GM23338 (cell line): Measurements from ENCODE around the gene FAM110A. TPM values are rescaled to one million over a fixed set of nuclear protein-coding genes. Genes with fewer than 3 reads are reported as not detected.

ENCODE experiments used
- ATAC-seq: fragments of 200-7000 bp; cut with Tn5 transposase; 3 replicates; pipeline ENCODE4 v1.9.1; 2020
- DNase-seq: peaks from one replicate; pipeline ENCODE4 v3.0.0-alpha.2; 2015; ENCODE audit warnings: low spot score
- H2AFZ ChIP-seq: fragments of 200-600 bp; sonication (generic); 2 replicates; pipeline ENCODE4 v1.8.0; 2016; ENCODE audit warnings: antibody characterized with exemption, mild to moderate bottlenecking, moderate library complexity
- H3F3A ChIP-seq: fragments of 200-600 bp; sonication (generic); replicated peaks from 2 replicates; pipeline ENCODE4 v1.8.0; 2017; ENCODE audit warnings: antibody characterized with exemption, mixed run types, low read depth
- H3K27ac ChIP-seq: fragments of 200-600 bp; sonication (generic); 2 replicates; pipeline ENCODE4 v1.6.1; 2016; ENCODE audit warnings: low read depth
- H3K27me3 ChIP-seq: fragments of 200-600 bp; sonication (generic); 2 replicates; pipeline ENCODE4 v1.8.0; 2016; ENCODE audit warnings: mild to moderate bottlenecking, mixed run types, moderate library complexity; ENCODE audit not compliant: insufficient read depth
- H3K36me3 ChIP-seq: fragments of 200-600 bp; sonication (generic); 2 replicates; pipeline ENCODE4 v1.8.0; 2016; ENCODE audit warnings: mild to moderate bottlenecking; ENCODE audit not compliant: insufficient read depth
- H3K4me1 ChIP-seq: fragments of 200-600 bp; sonication (generic); 2 replicates; pipeline ENCODE4 v1.8.0; 2016; ENCODE audit warnings: mild to moderate bottlenecking, moderate library complexity; ENCODE audit not compliant: insufficient read depth
- H3K4me2 ChIP-seq: fragments of 200-600 bp; sonication (generic); 2 replicates; pipeline ENCODE4 v1.7.1; 2017; ENCODE audit warnings: mixed run types
- H3K4me3 ChIP-seq: fragments of 200-600 bp; sonication (generic); 2 replicates; pipeline ENCODE4 v1.6.1; 2016; ENCODE audit warnings: mixed run types
- H3K79me2 ChIP-seq: fragments of 200-600 bp; sonication (generic); replicated peaks from 2 replicates; pipeline ENCODE4 v1.8.0; 2017; ENCODE audit warnings: mild to moderate bottlenecking; ENCODE audit not compliant: insufficient read depth
- H3K9me2 ChIP-seq: fragments of 200-600 bp; sonication (generic); 2 replicates; pipeline ENCODE4 v1.8.0; 2017; ENCODE audit not compliant: insufficient read depth
- H4K20me1 ChIP-seq: fragments of 200-600 bp; sonication (generic); replicated peaks from 2 replicates; pipeline ENCODE4 v1.8.0; 2017; ENCODE audit warnings: mild to moderate bottlenecking; ENCODE audit not compliant: insufficient read depth
- H3K27ac Mint-ChIP-seq: 2 replicates; pipeline ENCODE4 v1.8.0; 2020; ENCODE audit warnings: inconsistent platforms, mild to moderate bottlenecking, moderate library complexity, mixed read lengths
- H3K27me3 Mint-ChIP-seq: 3 replicates; pipeline ENCODE4 v1.8.0; 2022; ENCODE audit warnings: low read depth, mild to moderate bottlenecking, moderate library complexity, mixed read lengths, inconsistent platforms; ENCODE audit not compliant: insufficient read depth, poor library complexity
- H3K36me3 Mint-ChIP-seq: 3 replicates; pipeline ENCODE4 v1.8.0; 2021; ENCODE audit warnings: low read depth, mild to moderate bottlenecking, inconsistent platforms, moderate library complexity, mixed read lengths
- H3K4me1 Mint-ChIP-seq: 3 replicates; pipeline ENCODE4 v1.8.0; 2020; ENCODE audit warnings: mild to moderate bottlenecking, inconsistent platforms, mixed read lengths
- H3K4me3 Mint-ChIP-seq: 3 replicates; pipeline ENCODE4 v1.8.0; 2021; ENCODE audit warnings: moderate library complexity, mild to moderate bottlenecking, inconsistent platforms, mixed read lengths
- H3K9me3 Mint-ChIP-seq: 3 replicates; pipeline ENCODE4 v1.8.0; 2020; ENCODE audit warnings: moderate library complexity, mild to moderate bottlenecking, inconsistent platforms, mixed read lengths
- CREB1 ChIP-seq: fragments of 250-450 bp; sonication (Bioruptor Pico); IDR thresholded peaks from 2 replicates; pipeline ENCODE4 v1.5.0; 2020; ENCODE audit warnings: low read depth, mild to moderate bottlenecking, moderate library complexity
- EZH2 ChIP-seq: fragments of 200-600 bp; sonication (generic); IDR thresholded peaks from one replicate; pipeline ENCODE4 v1.8.0; 2017; ENCODE audit warnings: antibody characterized with exemption, mild to moderate bottlenecking, low read depth; ENCODE audit not compliant: unreplicated experiment
- EZH2phosphoT487 ChIP-seq: fragments of 200-600 bp; sonication (generic); IDR thresholded peaks from one replicate; pipeline ENCODE4 v1.8.1; 2018; ENCODE audit warnings: antibody characterized with exemption; ENCODE audit not compliant: unreplicated experiment
- JUNB ChIP-seq: IDR thresholded peaks from one replicate; pipeline ENCODE4 v1.6.1; 2016; ENCODE audit warnings: antibody characterized with exemption; ENCODE audit not compliant: unreplicated experiment
- NANOG ChIP-seq: IDR thresholded peaks from 2 replicates; pipeline ENCODE4 v1.6.1; 2016; ENCODE audit warnings: antibody characterized with exemption, borderline replicate concordance
- POLR2AphosphoS5 ChIP-seq: IDR thresholded peaks from 2 replicates; pipeline ENCODE4 v1.6.1; 2016; ENCODE audit warnings: antibody characterized with exemption, low read depth
- STAT1 ChIP-seq: IDR thresholded peaks from one replicate; pipeline ENCODE4 v1.6.1; 2016; ENCODE audit warnings: antibody characterized with exemption; ENCODE audit not compliant: unreplicated experiment
- ZNF114 ChIP-seq: fragments of 250-450 bp; sonication (Bioruptor Pico); IDR thresholded peaks from 2 replicates; pipeline ENCODE4 v1.5.0; 2020; ENCODE audit warnings: mild to moderate bottlenecking, moderate library complexity
- ZNF331 ChIP-seq: fragments of 250-450 bp; sonication (Bioruptor Pico); IDR thresholded peaks from 2 replicates; pipeline ENCODE4 v1.5.0; 2020; ENCODE audit warnings: low read depth, mild to moderate bottlenecking, moderate library complexity
- polyA plus RNA-seq: library from polyadenylated mRNA; unstranded; fragments of >200 nt; fragmentation: Nextera tagmentation; extraction: Ambion mirVana; gene quantifications from 2 replicates; pipeline ENCODE4 v1.2.1, GENCODE V29; 2016
- total RNA-seq: library from RNA; depleted of rRNA; stranded (reverse); fragments of >200 nt; shearing (Covaris generic); gene quantifications from 2 replicates; pipeline ENCODE4 v1.2.3, GENCODE V29; 2014
- TF ChIP-seq, protein P1 (sequence below): IDR thresholded peaks from 2 replicates; pipeline ENCODE4 v1.6.1; 2016; ENCODE audit warnings: antibody characterized with exemption
- TF ChIP-seq, protein P2 (sequence below), 2 experiments: fragments of 200-600 bp in 1 of 2; sonication (generic) in 1 of 2; conservative IDR thresholded peaks; 2 replicates each; pipeline versions ENCODE4 v1.5.1 to v1.6.1; 2016 to 2017; ENCODE audit warnings: antibody characterized with exemption in 2 of 2, low read depth in 2 of 2, mild to moderate bottlenecking in 2 of 2, moderate library complexity in 1 of 2
- TF ChIP-seq, protein P3 (sequence below): IDR thresholded peaks from one replicate; pipeline ENCODE4 v1.6.1; 2018; ENCODE audit warnings: antibody characterized with exemption; ENCODE audit not compliant: unreplicated experiment
- TF ChIP-seq, protein P4 (sequence below): fragments of 250-450 bp; sonication (Bioruptor Pico); IDR thresholded peaks from 2 replicates; pipeline ENCODE4 v1.5.0; 2020; ENCODE audit warnings: mild to moderate bottlenecking, moderate library complexity

FAM110A gene
- total and polyA plus RNA-seq, 2 experiments from 2014 or later: 10.7 to 13.7 TPM

DNA sequence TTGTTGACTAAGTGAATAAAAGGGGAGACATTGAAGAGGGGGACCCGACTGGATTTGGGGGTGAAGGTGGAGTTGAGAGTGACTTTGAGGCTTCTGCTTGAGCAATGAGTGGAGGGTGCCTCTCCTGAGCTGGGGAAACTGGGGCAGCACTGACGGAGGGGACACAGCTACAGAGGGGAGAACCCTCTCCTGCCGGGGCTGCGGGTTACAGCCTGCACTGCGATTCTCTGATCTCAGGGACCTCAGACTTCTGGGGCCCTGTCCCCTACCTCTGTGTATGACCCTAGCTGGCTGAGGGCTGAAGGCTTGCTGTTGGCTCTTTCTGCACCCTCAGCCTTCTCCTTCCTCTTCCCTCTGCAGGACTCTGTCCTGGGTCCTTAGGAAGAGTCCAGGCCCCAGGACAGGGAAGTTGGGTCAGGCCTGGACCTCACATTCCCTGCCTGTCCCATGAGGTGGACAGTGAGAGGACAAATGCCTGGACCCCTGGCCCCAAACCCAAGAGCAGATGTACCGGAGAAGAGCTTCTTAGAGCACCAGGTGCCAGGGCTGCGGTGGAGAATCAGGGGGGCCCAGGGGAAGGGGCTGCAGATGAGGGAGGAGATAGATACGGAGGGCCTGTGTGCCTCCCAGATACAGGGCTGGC is 13.7 kb upstream of the FAM110A start:
- H3K27me3 ChIP-seq: no peaks in the 10 kb centered on the region
- DNase-seq: peak; percentile 6
- ATAC-seq: no peak
- H2AFZ ChIP-seq: no peak overlapping the region
- no peak overlapping the region for H3K4me3 ChIP-seq
- no peaks in the 10 kb centered on the region for H3K79me2 ChIP-seq
- H3K4me1 ChIP-seq: no peaks in the 10 kb centered on the region
- no peaks in the 10 kb centered on the region for H4K20me1 ChIP-seq
- no peak overlapping the region for H3K4me2 ChIP-seq
- Mint-ChIP-seq H3K4me3 (no peak overlapping the region; the same call in 2 of the 3 replicates), H3K9me3 (peaks cover 5% of the 10 kb centered on the region; the same call in 2 of the 3 replicates), H3K4me1 (peaks cover 2% of the 10 kb centered on the region), H3K27me3 (peaks cover 20% of the 10 kb centered on the region), H3K36me3 (peaks cover 3% of the 10 kb centered on the region; the same call in 1 of the 3 replicates), H3K27ac (no peak overlapping the region)
- no peak for TF ChIP-seq ZNF114 (CRISPR knock-in tag)
- no peak for TF ChIP-seq EZH2
- no peak for TF ChIP-seq NANOG
- TF ChIP-seq ZNF331 (CRISPR knock-in tag): no peak
- no peak for TF ChIP-seq JUNB
- TF ChIP-seq, protein P1, sequence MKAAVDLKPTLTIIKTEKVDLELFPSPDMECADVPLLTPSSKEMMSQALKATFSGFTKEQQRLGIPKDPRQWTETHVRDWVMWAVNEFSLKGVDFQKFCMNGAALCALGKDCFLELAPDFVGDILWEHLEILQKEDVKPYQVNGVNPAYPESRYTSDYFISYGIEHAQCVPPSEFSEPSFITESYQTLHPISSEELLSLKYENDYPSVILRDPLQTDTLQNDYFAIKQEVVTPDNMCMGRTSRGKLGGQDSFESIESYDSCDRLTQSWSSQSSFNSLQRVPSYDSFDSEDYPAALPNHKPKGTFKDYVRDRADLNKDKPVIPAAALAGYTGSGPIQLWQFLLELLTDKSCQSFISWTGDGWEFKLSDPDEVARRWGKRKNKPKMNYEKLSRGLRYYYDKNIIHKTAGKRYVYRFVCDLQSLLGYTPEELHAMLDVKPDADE: no peak
- no peak for TF ChIP-seq POLR2AphosphoS5
- TF ChIP-seq EZH2phosphoT487: no peak
- TF ChIP-seq, protein P2, sequence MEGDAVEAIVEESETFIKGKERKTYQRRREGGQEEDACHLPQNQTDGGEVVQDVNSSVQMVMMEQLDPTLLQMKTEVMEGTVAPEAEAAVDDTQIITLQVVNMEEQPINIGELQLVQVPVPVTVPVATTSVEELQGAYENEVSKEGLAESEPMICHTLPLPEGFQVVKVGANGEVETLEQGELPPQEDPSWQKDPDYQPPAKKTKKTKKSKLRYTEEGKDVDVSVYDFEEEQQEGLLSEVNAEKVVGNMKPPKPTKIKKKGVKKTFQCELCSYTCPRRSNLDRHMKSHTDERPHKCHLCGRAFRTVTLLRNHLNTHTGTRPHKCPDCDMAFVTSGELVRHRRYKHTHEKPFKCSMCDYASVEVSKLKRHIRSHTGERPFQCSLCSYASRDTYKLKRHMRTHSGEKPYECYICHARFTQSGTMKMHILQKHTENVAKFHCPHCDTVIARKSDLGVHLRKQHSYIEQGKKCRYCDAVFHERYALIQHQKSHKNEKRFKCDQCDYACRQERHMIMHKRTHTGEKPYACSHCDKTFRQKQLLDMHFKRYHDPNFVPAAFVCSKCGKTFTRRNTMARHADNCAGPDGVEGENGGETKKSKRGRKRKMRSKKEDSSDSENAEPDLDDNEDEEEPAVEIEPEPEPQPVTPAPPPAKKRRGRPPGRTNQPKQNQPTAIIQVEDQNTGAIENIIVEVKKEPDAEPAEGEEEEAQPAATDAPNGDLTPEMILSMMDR (conservative IDR thresholded peaks at IDR 0.05; ENCODE audit: low read depth in 2 of 2): no peak
- TF ChIP-seq, protein P3, sequence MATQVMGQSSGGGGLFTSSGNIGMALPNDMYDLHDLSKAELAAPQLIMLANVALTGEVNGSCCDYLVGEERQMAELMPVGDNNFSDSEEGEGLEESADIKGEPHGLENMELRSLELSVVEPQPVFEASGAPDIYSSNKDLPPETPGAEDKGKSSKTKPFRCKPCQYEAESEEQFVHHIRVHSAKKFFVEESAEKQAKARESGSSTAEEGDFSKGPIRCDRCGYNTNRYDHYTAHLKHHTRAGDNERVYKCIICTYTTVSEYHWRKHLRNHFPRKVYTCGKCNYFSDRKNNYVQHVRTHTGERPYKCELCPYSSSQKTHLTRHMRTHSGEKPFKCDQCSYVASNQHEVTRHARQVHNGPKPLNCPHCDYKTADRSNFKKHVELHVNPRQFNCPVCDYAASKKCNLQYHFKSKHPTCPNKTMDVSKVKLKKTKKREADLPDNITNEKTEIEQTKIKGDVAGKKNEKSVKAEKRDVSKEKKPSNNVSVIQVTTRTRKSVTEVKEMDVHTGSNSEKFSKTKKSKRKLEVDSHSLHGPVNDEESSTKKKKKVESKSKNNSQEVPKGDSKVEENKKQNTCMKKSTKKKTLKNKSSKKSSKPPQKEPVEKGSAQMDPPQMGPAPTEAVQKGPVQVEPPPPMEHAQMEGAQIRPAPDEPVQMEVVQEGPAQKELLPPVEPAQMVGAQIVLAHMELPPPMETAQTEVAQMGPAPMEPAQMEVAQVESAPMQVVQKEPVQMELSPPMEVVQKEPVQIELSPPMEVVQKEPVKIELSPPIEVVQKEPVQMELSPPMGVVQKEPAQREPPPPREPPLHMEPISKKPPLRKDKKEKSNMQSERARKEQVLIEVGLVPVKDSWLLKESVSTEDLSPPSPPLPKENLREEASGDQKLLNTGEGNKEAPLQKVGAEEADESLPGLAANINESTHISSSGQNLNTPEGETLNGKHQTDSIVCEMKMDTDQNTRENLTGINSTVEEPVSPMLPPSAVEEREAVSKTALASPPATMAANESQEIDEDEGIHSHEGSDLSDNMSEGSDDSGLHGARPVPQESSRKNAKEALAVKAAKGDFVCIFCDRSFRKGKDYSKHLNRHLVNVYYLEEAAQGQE: no peak
- TF ChIP-seq CREB1 (CRISPR knock-in tag): no peak
- TF ChIP-seq STAT1: no peak
- TF ChIP-seq, protein P4, sequence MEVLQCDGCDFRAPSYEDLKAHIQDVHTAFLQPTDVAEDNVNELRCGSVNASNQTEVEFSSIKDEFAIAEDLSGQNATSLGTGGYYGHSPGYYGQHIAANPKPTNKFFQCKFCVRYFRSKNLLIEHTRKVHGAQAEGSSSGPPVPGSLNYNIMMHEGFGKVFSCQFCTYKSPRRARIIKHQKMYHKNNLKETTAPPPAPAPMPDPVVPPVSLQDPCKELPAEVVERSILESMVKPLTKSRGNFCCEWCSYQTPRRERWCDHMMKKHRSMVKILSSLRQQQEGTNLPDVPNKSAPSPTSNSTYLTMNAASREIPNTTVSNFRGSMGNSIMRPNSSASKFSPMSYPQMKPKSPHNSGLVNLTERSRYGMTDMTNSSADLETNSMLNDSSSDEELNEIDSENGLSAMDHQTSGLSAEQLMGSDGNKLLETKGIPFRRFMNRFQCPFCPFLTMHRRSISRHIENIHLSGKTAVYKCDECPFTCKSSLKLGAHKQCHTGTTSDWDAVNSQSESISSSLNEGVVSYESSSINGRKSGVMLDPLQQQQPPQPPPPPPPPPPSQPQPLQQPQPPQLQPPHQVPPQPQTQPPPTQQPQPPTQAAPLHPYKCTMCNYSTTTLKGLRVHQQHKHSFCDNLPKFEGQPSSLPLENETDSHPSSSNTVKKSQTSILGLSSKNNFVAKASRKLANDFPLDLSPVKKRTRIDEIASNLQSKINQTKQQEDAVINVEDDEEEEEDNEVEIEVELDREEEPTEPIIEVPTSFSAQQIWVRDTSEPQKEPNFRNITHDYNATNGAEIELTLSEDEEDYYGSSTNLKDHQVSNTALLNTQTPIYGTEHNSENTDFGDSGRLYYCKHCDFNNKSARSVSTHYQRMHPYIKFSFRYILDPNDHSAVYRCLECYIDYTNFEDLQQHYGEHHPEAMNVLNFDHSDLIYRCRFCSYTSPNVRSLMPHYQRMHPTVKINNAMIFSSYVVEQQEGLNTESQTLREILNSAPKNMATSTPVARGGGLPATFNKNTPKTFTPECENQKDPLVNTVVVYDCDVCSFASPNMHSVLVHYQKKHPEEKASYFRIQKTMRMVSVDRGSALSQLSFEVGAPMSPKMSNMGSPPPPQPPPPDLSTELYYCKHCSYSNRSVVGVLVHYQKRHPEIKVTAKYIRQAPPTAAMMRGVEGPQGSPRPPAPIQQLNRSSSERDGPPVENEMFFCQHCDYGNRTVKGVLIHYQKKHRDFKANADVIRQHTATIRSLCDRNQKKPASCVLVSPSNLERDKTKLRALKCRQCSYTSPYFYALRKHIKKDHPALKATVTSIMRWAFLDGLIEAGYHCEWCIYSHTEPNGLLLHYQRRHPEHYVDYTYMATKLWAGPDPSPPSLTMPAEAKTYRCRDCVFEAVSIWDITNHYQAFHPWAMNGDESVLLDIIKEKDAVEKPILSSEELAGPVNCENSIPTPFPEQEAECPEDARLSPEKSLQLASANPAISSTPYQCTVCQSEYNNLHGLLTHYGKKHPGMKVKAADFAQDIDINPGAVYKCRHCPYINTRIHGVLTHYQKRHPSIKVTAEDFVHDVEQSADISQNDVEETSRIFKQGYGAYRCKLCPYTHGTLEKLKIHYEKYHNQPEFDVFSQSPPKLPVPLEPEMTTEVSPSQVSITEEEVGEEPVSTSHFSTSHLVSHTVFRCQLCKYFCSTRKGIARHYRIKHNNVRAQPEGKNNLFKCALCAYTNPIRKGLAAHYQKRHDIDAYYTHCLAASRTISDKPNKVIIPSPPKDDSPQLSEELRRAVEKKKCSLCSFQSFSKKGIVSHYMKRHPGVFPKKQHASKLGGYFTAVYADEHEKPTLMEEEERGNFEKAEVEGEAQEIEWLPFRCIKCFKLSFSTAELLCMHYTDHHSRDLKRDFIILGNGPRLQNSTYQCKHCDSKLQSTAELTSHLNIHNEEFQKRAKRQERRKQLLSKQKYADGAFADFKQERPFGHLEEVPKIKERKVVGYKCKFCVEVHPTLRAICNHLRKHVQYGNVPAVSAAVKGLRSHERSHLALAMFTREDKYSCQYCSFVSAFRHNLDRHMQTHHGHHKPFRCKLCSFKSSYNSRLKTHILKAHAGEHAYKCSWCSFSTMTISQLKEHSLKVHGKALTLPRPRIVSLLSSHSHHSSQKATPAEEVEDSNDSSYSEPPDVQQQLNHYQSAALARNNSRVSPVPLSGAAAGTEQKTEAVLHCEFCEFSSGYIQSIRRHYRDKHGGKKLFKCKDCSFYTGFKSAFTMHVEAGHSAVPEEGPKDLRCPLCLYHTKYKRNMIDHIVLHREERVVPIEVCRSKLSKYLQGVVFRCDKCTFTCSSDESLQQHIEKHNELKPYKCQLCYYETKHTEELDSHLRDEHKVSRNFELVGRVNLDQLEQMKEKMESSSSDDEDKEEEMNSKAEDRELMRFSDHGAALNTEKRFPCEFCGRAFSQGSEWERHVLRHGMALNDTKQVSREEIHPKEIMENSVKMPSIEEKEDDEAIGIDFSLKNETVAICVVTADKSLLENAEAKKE (CRISPR knock-in tag): no peak
- H3F3A ChIP-seq: no peaks in the 10 kb centered on the region
- no peak overlapping the region for H3K27ac ChIP-seq
- no peaks in the 10 kb centered on the region for H3K9me2 ChIP-seq
- no peaks in the 10 kb centered on the region for H3K36me3 ChIP-seq
